Activated T-cell treated with anti-CD3 and anti-CD28 coated beads, Interleukin-2, amount 50 U/mL, for 4 hours (primary cell): Measurements from ENCODE around the gene SNRPA. TPM values are rescaled to one million over a fixed set of nuclear protein-coding genes. Genes with fewer than 3 reads are reported as not detected.

ENCODE experiments used
- ATAC-seq, 2 donors: fragments of 200-7000 bp; cut with Tn5 transposase; one replicate each; pipeline ENCODE4 v1.10.0; 2021
- DNase-seq: peaks from one replicate; pipeline ENCODE4 v3.0.0-alpha.2; 2020
- H3K27me3 Mint-ChIP-seq: one replicate; pipeline ENCODE4 v1.8.0; 2021; ENCODE audit warnings: low read depth, mixed read lengths
- H3K36me3 Mint-ChIP-seq: one replicate; pipeline ENCODE4 v1.8.0; 2022; ENCODE audit warnings: mixed read lengths; ENCODE audit not compliant: insufficient read depth
- H3K4me1 Mint-ChIP-seq: one replicate; pipeline ENCODE4 v1.8.0; 2021; ENCODE audit warnings: low read depth, mixed read lengths
- H3K4me3 Mint-ChIP-seq: one replicate; pipeline ENCODE4 v1.8.0; 2021; ENCODE audit warnings: mild to moderate bottlenecking, moderate library complexity, mixed read lengths
- H3K9me3 Mint-ChIP-seq: one replicate; pipeline ENCODE4 v1.8.0; 2021; ENCODE audit warnings: mixed read lengths
- total RNA-seq, 3 donors: library from RNA; stranded (reverse); gene quantifications; one replicate each; pipeline ENCODE4 v1.2.1, GENCODE V29; 2021

SNRPA gene
- total RNA-seq, 3 donors from 2014 or later = 213 to 234 (median 219) TPM

- DNase-seq = no peak
- H3K27me3 Mint-ChIP-seq = no peaks in the 10 kb centered on the region
Observed at GRCh38 chr19:40733149-40733548, 17.9 kb upstream of the SNRPA start.

GRCh38 chr19:40735013-40735771 lies 15.8 kb upstream of the SNRPA start:
- ATAC-seq = no peak
- Mint-ChIP-seq H3K27me3 (no peaks in the 10 kb centered on the region), H3K4me3 (no peak overlapping the region), H3K4me1 (no peaks in the 10 kb centered on the region), H3K36me3 (peaks cover 37% of the 10 kb centered on the region), H3K9me3 (no peaks in the 10 kb centered on the region)
- DNase-seq = no peak

More at GRCh38 chr19:40733149-40733548, 17.9 kb upstream of the SNRPA start:
- H3K9me3 Mint-ChIP-seq = no peaks in the 10 kb centered on the region
- peaks cover 36% of the 10 kb centered on the region for H3K36me3 Mint-ChIP-seq
- no peak overlapping the region for H3K4me3 Mint-ChIP-seq
- no peaks in the 10 kb centered on the region for H3K4me1 Mint-ChIP-seq
- ATAC-seq = no peak

GRCh38 chr19:40736661-40737060 lies 14.3 kb upstream of the SNRPA start:
- Mint-ChIP-seq H3K27me3 (no peaks in the 10 kb centered on the region), H3K36me3 (peaks cover 30% of the 10 kb centered on the region), H3K9me3 (no peaks in the 10 kb centered on the region), H3K4me1 (no peaks in the 10 kb centered on the region), H3K4me3 (no peak overlapping the region)
- DNase-seq (no peak), ATAC-seq (no peak)

- Mint-ChIP-seq H3K36me3 (peaks cover 30% of the 10 kb centered on the region), H3K4me3 (no peak overlapping the region), H3K4me1 (no peaks in the 10 kb centered on the region), H3K9me3 (no peaks in the 10 kb centered on the region), H3K27me3 (no peaks in the 10 kb centered on the region)
- ATAC-seq = no peak
- no peak for DNase-seq
Observed at GRCh38 chr19:40737102-40737644, 13.8 kb upstream of the SNRPA start.

- Mint-ChIP-seq H3K36me3 (peaks cover 18% of the 10 kb centered on the region), H3K27me3 (no peaks in the 10 kb centered on the region), H3K4me3 (no peak overlapping the region), H3K4me1 (no peaks in the 10 kb centered on the region), H3K9me3 (no peaks in the 10 kb centered on the region)
- ATAC-seq (no peak), DNase-seq (no peak)
Observed at GRCh38 chr19:40739030-40739839, 11.8 kb upstream of the SNRPA start.

GRCh38 chr19:40739871-40740703 lies 10.9 kb upstream of the SNRPA start:
- Mint-ChIP-seq H3K4me1 (no peaks in the 10 kb centered on the region), H3K27me3 (no peaks in the 10 kb centered on the region), H3K9me3 (no peaks in the 10 kb centered on the region), H3K4me3 (no peak overlapping the region), H3K36me3 (peaks cover 13% of the 10 kb centered on the region)
- no peak for DNase-seq
- no peak for ATAC-seq

GRCh38 chr19:40740747-40741146 lies 10.3 kb upstream of the SNRPA start:
- H3K4me3 Mint-ChIP-seq = no peak overlapping the region
- peaks cover 7% of the 10 kb centered on the region for H3K36me3 Mint-ChIP-seq
- H3K4me1 Mint-ChIP-seq = no peaks in the 10 kb centered on the region
- DNase-seq (no peak), ATAC-seq (no peak)
- no peaks in the 10 kb centered on the region for H3K27me3 Mint-ChIP-seq
- no peaks in the 10 kb centered on the region for H3K9me3 Mint-ChIP-seq

GRCh38 chr19:40741527-40742390 lies 9.2 kb upstream of the SNRPA start:
- Mint-ChIP-seq H3K4me1 (no peaks in the 10 kb centered on the region), H3K4me3 (no peak overlapping the region), H3K27me3 (no peaks in the 10 kb centered on the region), H3K36me3 (peaks cover 6% of the 10 kb centered on the region), H3K9me3 (no peaks in the 10 kb centered on the region)
- DNase-seq = no peak
- ATAC-seq = no peak

- no peaks in the 10 kb centered on the region for H3K27me3 Mint-ChIP-seq
Observed at GRCh38 chr19:40742477-40742876, 8.5 kb upstream of the SNRPA start.

GRCh38 chr19:40742886-40743285 lies 8.1 kb upstream of the SNRPA start:
- no peak overlapping the region for H3K4me3 Mint-ChIP-seq
- peaks cover 3% of the 10 kb centered on the region for H3K36me3 Mint-ChIP-seq
- H3K9me3 Mint-ChIP-seq = no peaks in the 10 kb centered on the region
- no peaks in the 10 kb centered on the region for H3K4me1 Mint-ChIP-seq
- H3K27me3 Mint-ChIP-seq = no peaks in the 10 kb centered on the region
- no peak for ATAC-seq
- DNase-seq = no peak

More at GRCh38 chr19:40742477-40742876, 8.5 kb upstream of the SNRPA start:
- ATAC-seq (no peak), DNase-seq (no peak)
- peaks cover 5% of the 10 kb centered on the region for H3K36me3 Mint-ChIP-seq
- no peaks in the 10 kb centered on the region for H3K9me3 Mint-ChIP-seq
- no peaks in the 10 kb centered on the region for H3K4me1 Mint-ChIP-seq
- H3K4me3 Mint-ChIP-seq = no peak overlapping the region

GRCh38 chr19:40743926-40744325 lies 7.1 kb upstream of the SNRPA start:
- DNase-seq = no peak
- no peak for ATAC-seq
- no peaks in the 10 kb centered on the region for H3K4me1 Mint-ChIP-seq
- no peaks in the 10 kb centered on the region for H3K27me3 Mint-ChIP-seq
- H3K4me3 Mint-ChIP-seq = no peak overlapping the region
- H3K9me3 Mint-ChIP-seq = no peaks in the 10 kb centered on the region
- peaks cover under 1% of the 10 kb centered on the region for H3K36me3 Mint-ChIP-seq

- ATAC-seq (peak in 1 of 2 donors; percentile 41), DNase-seq (no peak)
- Mint-ChIP-seq H3K4me3 (no peak overlapping the region), H3K36me3 (no peaks in the 10 kb centered on the region), H3K4me1 (peaks cover 8% of the 10 kb centered on the region), H3K9me3 (no peaks in the 10 kb centered on the region), H3K27me3 (no peaks in the 10 kb centered on the region)
Observed at GRCh38 chr19:40744554-40745401, 6.2 kb upstream of the SNRPA start.

GRCh38 chr19:40745402-40745780 lies 5.6 kb upstream of the SNRPA start:
- Mint-ChIP-seq H3K36me3 (no peaks in the 10 kb centered on the region), H3K4me1 (peaks cover 13% of the 10 kb centered on the region), H3K27me3 (no peaks in the 10 kb centered on the region), H3K9me3 (no peaks in the 10 kb centered on the region), H3K4me3 (no peak overlapping the region)
- DNase-seq (no peak), ATAC-seq (no peak)
